ENCODE measurements around the gene TMC6.
A peak's percentile ranks its signal among the peaks of the same experiment; 100 is the strongest.

Gene TMC6

DNA sequence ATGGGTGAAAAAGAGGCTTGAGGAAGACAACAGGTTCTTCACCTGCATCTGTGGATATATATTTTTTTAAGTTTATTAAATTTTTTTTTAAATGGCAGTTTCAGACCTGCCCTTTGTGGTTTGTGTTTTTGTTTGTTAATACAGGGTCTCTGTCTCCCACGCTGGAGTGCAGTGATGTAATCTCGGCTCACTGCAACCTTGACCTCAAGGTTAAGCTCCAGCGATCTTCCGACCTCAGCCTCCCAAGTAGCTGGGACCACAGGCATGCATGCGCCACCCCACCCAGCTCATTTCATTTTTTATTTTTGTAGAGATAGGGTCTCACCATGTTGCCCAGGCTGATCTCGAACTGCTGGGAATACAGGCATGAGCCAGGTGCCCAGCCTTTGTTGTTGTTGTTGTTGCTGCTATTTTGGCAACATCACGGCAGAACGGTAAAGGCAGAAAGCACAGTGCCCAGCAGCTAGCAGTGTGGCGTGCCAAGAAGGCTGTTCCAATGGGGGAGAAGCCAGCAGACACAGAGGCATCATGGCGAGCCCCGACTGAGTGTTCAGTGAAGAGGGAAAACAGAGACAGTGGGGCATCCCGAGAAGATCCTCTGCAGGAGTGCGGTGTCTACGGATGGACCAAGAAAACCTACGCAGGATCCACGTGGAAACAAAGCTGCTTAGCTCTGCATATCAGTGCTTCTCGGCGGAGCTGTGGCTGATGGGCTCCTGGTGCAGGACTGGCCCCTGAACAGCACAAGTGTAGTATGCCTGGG is 19.6 kb downstream of the TMC6 start:
- no peak for DNase-seq
- H3K27me3 Mint-ChIP-seq (ENCODE audit: low read depth, poor library complexity), result no peaks in the 10 kb centered on the region
- no peaks in the 10 kb centered on the region for H3K9me3 Mint-ChIP-seq
- H3K27ac Mint-ChIP-seq, result no peak overlapping the region
- H3K4me3 Mint-ChIP-seq, result no peak overlapping the region
- no peak for TF ChIP-seq CTCF (IDR thresholded peaks at IDR 0.05)
- H3K36me3 Mint-ChIP-seq (ENCODE audit: low read depth), result peaks cover 57% of the 10 kb centered on the region
- H3K4me1 Mint-ChIP-seq, result peaks cover 23% of the 10 kb centered on the region

DNA sequence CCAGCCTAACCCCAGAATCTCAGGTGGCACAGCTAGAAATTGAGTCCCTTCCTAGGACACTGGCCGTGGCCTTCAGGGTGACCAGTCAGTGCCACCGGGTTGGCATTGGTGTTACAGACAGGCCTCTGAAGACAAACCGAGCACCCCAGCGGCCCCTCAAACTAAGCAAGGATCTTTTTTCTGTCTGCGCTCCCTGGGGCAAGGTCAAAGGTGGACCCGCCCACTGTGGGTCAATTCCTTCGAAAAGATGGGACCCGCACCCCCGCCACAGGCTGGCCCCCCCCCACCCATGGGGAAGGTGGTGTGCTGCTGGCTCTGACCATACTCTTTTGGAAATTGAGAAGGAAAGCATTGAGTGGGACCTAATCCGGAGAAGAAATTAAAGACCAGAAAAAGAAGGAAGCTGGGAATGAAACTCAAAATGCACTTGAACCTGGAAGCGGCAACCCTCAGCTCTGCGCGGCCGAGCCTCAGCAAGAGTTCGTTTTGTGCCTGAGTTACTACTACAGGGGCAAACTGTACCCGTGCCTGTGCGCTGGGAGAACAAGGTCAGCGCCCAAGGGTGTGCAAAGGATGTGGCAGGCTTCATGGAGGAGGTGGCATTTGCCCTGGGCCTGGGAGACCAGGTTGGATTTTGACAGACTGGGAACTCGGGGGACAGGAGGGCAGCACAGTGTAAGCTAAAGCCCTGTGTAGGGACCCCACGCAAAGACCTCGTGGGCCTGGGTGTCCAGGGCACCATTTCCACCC is 20.4 kb downstream of the TMC6 start:
- Mint-ChIP-seq H3K9me3 (no peaks in the 10 kb centered on the region), H3K4me1 (peaks cover 23% of the 10 kb centered on the region), H3K27me3 (ENCODE audit: low read depth, poor library complexity) (no peaks in the 10 kb centered on the region), H3K36me3 (ENCODE audit: low read depth) (peaks cover 57% of the 10 kb centered on the region), H3K27ac (no peak overlapping the region), H3K4me3 (no peak overlapping the region)
- DNase-seq, result no peak
- TF ChIP-seq CTCF (IDR thresholded peaks at IDR 0.05), result no peak

GRCh38 chr17:78107457-78107856 is 21.1 kb downstream of the TMC6 start:
- Mint-ChIP-seq H3K36me3 (ENCODE audit: low read depth) (peaks cover 61% of the 10 kb centered on the region), H3K27me3 (ENCODE audit: low read depth, poor library complexity) (no peaks in the 10 kb centered on the region), H3K9me3 (no peaks in the 10 kb centered on the region), H3K4me1 (peaks cover 20% of the 10 kb centered on the region), H3K4me3 (no peak overlapping the region), H3K27ac (peak overlapping the region; percentile 58)
- no peak for DNase-seq
- TF ChIP-seq CTCF (IDR thresholded peaks at IDR 0.05), result no peak

DNA sequence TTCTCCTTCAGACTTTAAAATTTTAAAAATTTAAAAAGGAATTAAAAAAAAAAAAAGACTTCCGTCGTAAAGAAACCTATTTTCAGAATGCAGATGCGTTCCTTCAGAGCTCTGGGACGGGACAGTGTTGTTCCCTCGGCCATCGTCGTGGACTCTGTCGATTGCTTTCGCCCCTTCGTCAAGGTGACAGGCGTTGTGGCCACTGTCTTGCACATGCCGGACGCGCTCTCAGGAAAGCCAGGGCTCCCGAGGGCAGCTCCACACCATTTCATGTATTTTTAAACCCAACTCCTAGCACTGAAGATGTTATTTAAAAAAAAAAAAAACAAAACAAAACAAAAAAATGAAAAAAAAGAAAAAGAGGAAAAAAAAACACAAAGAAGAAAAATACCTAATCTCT is 22.3 kb downstream of the TMC6 start:
- H3K27me3 Mint-ChIP-seq (ENCODE audit: low read depth, poor library complexity), result no peaks in the 10 kb centered on the region
- H3K4me3 Mint-ChIP-seq, result no peak overlapping the region
- no peak for DNase-seq
- H3K9me3 Mint-ChIP-seq, result peaks cover 7% of the 10 kb centered on the region
- H3K36me3 Mint-ChIP-seq (ENCODE audit: low read depth), result peaks cover 71% of the 10 kb centered on the region
- TF ChIP-seq CTCF (IDR thresholded peaks at IDR 0.05), result no peak
- peak overlapping the region; percentile 92 for H3K27ac Mint-ChIP-seq
- H3K4me1 Mint-ChIP-seq, result peaks cover 18% of the 10 kb centered on the region

- no peak for TF ChIP-seq CTCF (IDR thresholded peaks at IDR 0.05)
- no peak overlapping the region for H3K4me3 Mint-ChIP-seq
- H3K4me1 Mint-ChIP-seq, result peaks cover 15% of the 10 kb centered on the region
- DNase-seq, result no peak
- H3K9me3 Mint-ChIP-seq, result peaks cover 12% of the 10 kb centered on the region
- H3K27ac Mint-ChIP-seq, result no peak overlapping the region
- peaks cover 71% of the 10 kb centered on the region for H3K36me3 Mint-ChIP-seq (ENCODE audit: low read depth)
- no peaks in the 10 kb centered on the region for H3K27me3 Mint-ChIP-seq (ENCODE audit: low read depth, poor library complexity)
Measured at GRCh38 chr17:78105551-78105950, 23.0 kb downstream of the TMC6 start.

Measured in nephron progenitor cell (in vitro differentiated cells).